ENCODE data around the gene SAXO2.
"Not testable (repeated sequence)": the region's sequence is repeated elsewhere in the genome, so short reads cannot be mapped to it uniquely, and the experiment has no call there.

SAXO2 gene

GRCh38 chr15:82267137-82267536, 4.5 kb downstream of the SAXO2 start:
- not testable (repeated sequence) for H3K9ac ChIP-seq (ENCODE audit: low read depth, low read length); H3K9me3 ChIP-seq (ENCODE audit: control insufficient read depth, insufficient read depth, low read length); H3K36me3 ChIP-seq (ENCODE audit: insufficient read depth, low read length)
- peaks cover 10% of the 10 kb centered on the region; the same call in 1 of the 2 replicates for H3K4me1 ChIP-seq (ENCODE audit: insufficient read depth, low read length)

- H3K9ac ChIP-seq (ENCODE audit: low read depth, low read length); H3K36me3 ChIP-seq (ENCODE audit: insufficient read depth, low read length); H3K9me3 ChIP-seq (ENCODE audit: control insufficient read depth, insufficient read depth, low read length): not testable (repeated sequence)
- H3K4me1 ChIP-seq (ENCODE audit: insufficient read depth, low read length): peaks cover 10% of the 10 kb centered on the region; the same call in 1 of the 2 replicates
Measured at GRCh38 chr15:82268454-82268853, 5.8 kb downstream of the SAXO2 start.

GRCh38 chr15:82272154-82272553, 9.5 kb downstream of the SAXO2 start:
- Histone ChIP-seq H3K9ac (ENCODE audit: low read depth, low read length) (no peak overlapping the region), H3K4me1 (ENCODE audit: insufficient read depth, low read length) (peaks cover 6% of the 10 kb centered on the region; the same call in 1 of the 2 replicates), H3K36me3 (ENCODE audit: insufficient read depth, low read length) (no peaks in the 10 kb centered on the region), H3K9me3 (ENCODE audit: control insufficient read depth, insufficient read depth, low read length) (peaks cover 7% of the 10 kb centered on the region)

GRCh38 chr15:82275410-82275809, 12.8 kb downstream of the SAXO2 start:
- peaks cover 7% of the 10 kb centered on the region for H3K9me3 ChIP-seq (ENCODE audit: control insufficient read depth, insufficient read depth, low read length)
- no peak overlapping the region for H3K9ac ChIP-seq (ENCODE audit: low read depth, low read length)
- H3K36me3 ChIP-seq (ENCODE audit: insufficient read depth, low read length): no peaks in the 10 kb centered on the region
- no peaks in the 10 kb centered on the region for H3K4me1 ChIP-seq (ENCODE audit: insufficient read depth, low read length)

- H3K36me3 ChIP-seq (ENCODE audit: insufficient read depth, low read length): not testable (repeated sequence)
Measured at GRCh38 chr15:82281276-82281675, 18.7 kb downstream of the SAXO2 start.

GRCh38 chr15:82282386-82282785, 19.8 kb downstream of the SAXO2 start:
- H3K9ac ChIP-seq (ENCODE audit: low read depth, low read length); H3K9me3 ChIP-seq (ENCODE audit: control insufficient read depth, insufficient read depth, low read length); H3K4me1 ChIP-seq (ENCODE audit: insufficient read depth, low read length); H3K36me3 ChIP-seq (ENCODE audit: insufficient read depth, low read length): not testable (repeated sequence)

More at GRCh38 chr15:82281276-82281675, 18.7 kb downstream of the SAXO2 start:
- H3K9ac ChIP-seq (ENCODE audit: low read depth, low read length); H3K9me3 ChIP-seq (ENCODE audit: control insufficient read depth, insufficient read depth, low read length); H3K4me1 ChIP-seq (ENCODE audit: insufficient read depth, low read length): not testable (repeated sequence)

GRCh38 chr15:82284381-82284780, 21.8 kb downstream of the SAXO2 start:
- not testable (repeated sequence) for H3K9me3 ChIP-seq (ENCODE audit: control insufficient read depth, insufficient read depth, low read length); H3K4me1 ChIP-seq (ENCODE audit: insufficient read depth, low read length); H3K9ac ChIP-seq (ENCODE audit: low read depth, low read length); H3K36me3 ChIP-seq (ENCODE audit: insufficient read depth, low read length)

GRCh38 chr15:82286475-82286874, 23.9 kb downstream of the SAXO2 start:
- H3K36me3 ChIP-seq (ENCODE audit: insufficient read depth, low read length); H3K4me1 ChIP-seq (ENCODE audit: insufficient read depth, low read length); H3K9ac ChIP-seq (ENCODE audit: low read depth, low read length); H3K9me3 ChIP-seq (ENCODE audit: control insufficient read depth, insufficient read depth, low read length): not testable (repeated sequence)

- H3K9me3 ChIP-seq (ENCODE audit: control insufficient read depth, insufficient read depth, low read length); H3K9ac ChIP-seq (ENCODE audit: low read depth, low read length); H3K4me1 ChIP-seq (ENCODE audit: insufficient read depth, low read length); H3K36me3 ChIP-seq (ENCODE audit: insufficient read depth, low read length): not testable (repeated sequence)
Measured at GRCh38 chr15:82288202-82288601, 25.6 kb downstream of the SAXO2 start.

GRCh38 chr15:82292271-82292670, 29.7 kb downstream of the SAXO2 start:
- no peaks in the 10 kb centered on the region for H3K4me1 ChIP-seq (ENCODE audit: insufficient read depth, low read length)
- no peak overlapping the region for H3K9ac ChIP-seq (ENCODE audit: low read depth, low read length)
- no peaks in the 10 kb centered on the region for H3K36me3 ChIP-seq (ENCODE audit: insufficient read depth, low read length)
- H3K9me3 ChIP-seq (ENCODE audit: control insufficient read depth, insufficient read depth, low read length): no peaks in the 10 kb centered on the region; the same call in 1 of the 2 replicates

GRCh38 chr15:82294061-82294690, 31.6 kb downstream of the SAXO2 start:
- no peaks in the 10 kb centered on the region for H3K4me1 ChIP-seq (ENCODE audit: insufficient read depth, low read length)
- H3K9ac ChIP-seq (ENCODE audit: low read depth, low read length): no peak overlapping the region
- no peaks in the 10 kb centered on the region; the same call in 1 of the 2 replicates for H3K9me3 ChIP-seq (ENCODE audit: control insufficient read depth, insufficient read depth, low read length)
- H3K36me3 ChIP-seq (ENCODE audit: insufficient read depth, low read length): no peaks in the 10 kb centered on the region

- Histone ChIP-seq H3K9me3 (ENCODE audit: control insufficient read depth, insufficient read depth, low read length) (no peaks in the 10 kb centered on the region), H3K9ac (ENCODE audit: low read depth, low read length) (no peak overlapping the region), H3K4me1 (ENCODE audit: insufficient read depth, low read length) (no peaks in the 10 kb centered on the region), H3K36me3 (ENCODE audit: insufficient read depth, low read length) (no peaks in the 10 kb centered on the region)
Measured at GRCh38 chr15:82297546-82297945, 34.9 kb downstream of the SAXO2 start.

- H3K9me3 ChIP-seq (ENCODE audit: control insufficient read depth, insufficient read depth, low read length): no peaks in the 10 kb centered on the region
- H3K36me3 ChIP-seq (ENCODE audit: insufficient read depth, low read length): no peaks in the 10 kb centered on the region
- H3K9ac ChIP-seq (ENCODE audit: low read depth, low read length): no peak overlapping the region
- no peaks in the 10 kb centered on the region for H3K4me1 ChIP-seq (ENCODE audit: insufficient read depth, low read length)
Measured at GRCh38 chr15:82298032-82298431, 35.4 kb downstream of the SAXO2 start.

GRCh38 chr15:82298520-82298919, 35.9 kb downstream of the SAXO2 start:
- Histone ChIP-seq H3K9ac (ENCODE audit: low read depth, low read length) (no peak overlapping the region), H3K9me3 (ENCODE audit: control insufficient read depth, insufficient read depth, low read length) (no peaks in the 10 kb centered on the region), H3K4me1 (ENCODE audit: insufficient read depth, low read length) (no peaks in the 10 kb centered on the region), H3K36me3 (ENCODE audit: insufficient read depth, low read length) (no peaks in the 10 kb centered on the region)

GRCh38 chr15:82299511-82299914, 36.9 kb downstream of the SAXO2 start:
- not testable (repeated sequence) for H3K9ac ChIP-seq (ENCODE audit: low read depth, low read length); H3K36me3 ChIP-seq (ENCODE audit: insufficient read depth, low read length); H3K4me1 ChIP-seq (ENCODE audit: insufficient read depth, low read length); H3K9me3 ChIP-seq (ENCODE audit: control insufficient read depth, insufficient read depth, low read length)

- H3K36me3 ChIP-seq (ENCODE audit: insufficient read depth, low read length); H3K9ac ChIP-seq (ENCODE audit: low read depth, low read length); H3K4me1 ChIP-seq (ENCODE audit: insufficient read depth, low read length); H3K9me3 ChIP-seq (ENCODE audit: control insufficient read depth, insufficient read depth, low read length): not testable (repeated sequence)
Measured at GRCh38 chr15:82300326-82300725, 37.7 kb downstream of the SAXO2 start.

Data from ES-I3 (cell line).